Naive thymus-derived CD4-positive, alpha-beta T cell (primary cell): ENCODE data around the gene PTX4. TPM values are rescaled to one million over a fixed set of nuclear protein-coding genes. Genes with fewer than 3 reads are reported as not detected.

Experiments used
- ATAC-seq: fragments of 150-1000 bp; cut with Tn5 transposase; 2 replicates; pipeline ENCODE4 v1.10.0; 2021; ENCODE audit warnings: mild to moderate bottlenecking, moderate library complexity
- CTCF ChIA-PET: fragments of 350-600 bp; sonication (Branson Sonifier 250); formaldehyde crosslinking; loops from one replicate; lab custom pipeline; 2021; ENCODE audit warnings: antibody characterized with exemption; lab: Charles Lee
- POLR2A ChIA-PET: fragments of 350-600 bp; sonication (Branson Sonifier 250); formaldehyde crosslinking; loops from one replicate; lab custom pipeline; 2021; ENCODE audit warnings: antibody characterized with exemption, inconsistent platforms; lab: Charles Lee
- DNase-seq, 9 donors: peaks; one replicate each; pipeline versions ENCODE4 v3.0.0 to v3.0.0-alpha.2; 2020 to 2022; ENCODE audit warnings: mixed read lengths in 1 of 9
- H3K27ac ChIP-seq: one replicate; pipeline ENCODE4 v1.7.0; 2013; ENCODE audit warnings: mild to moderate bottlenecking, low read depth, low read length, moderate library complexity
- H3K27me3 ChIP-seq, 2 donors: one replicate each; pipeline ENCODE4 v1.7.0; 2013; ENCODE audit warnings: low read length in 2 of 2, mild to moderate bottlenecking in 2 of 2, moderate library complexity in 2 of 2; ENCODE audit not compliant: control insufficient read depth in 2 of 2, insufficient read depth in 2 of 2
- H3K36me3 ChIP-seq, 3 experiments: 1 replicate in 2 of 3; 2 replicates in 1 of 3; pipeline ENCODE4 v1.7.0; 2013; ENCODE audit warnings: low read length in 3 of 3, mild to moderate bottlenecking in 3 of 3, moderate library complexity in 1 of 3; ENCODE audit not compliant: insufficient read depth in 3 of 3, control insufficient read depth in 2 of 3
- H3K4me1 ChIP-seq, 2 donors: one replicate each; pipeline ENCODE4 v1.7.0; 2013; ENCODE audit warnings: low read length in 2 of 2, mild to moderate bottlenecking in 2 of 2, moderate library complexity in 1 of 2; ENCODE audit not compliant: control insufficient read depth in 2 of 2, insufficient read depth in 2 of 2
- H3K4me3 ChIP-seq: 2 replicates; pipeline ENCODE4 v1.7.0; 2013; ENCODE audit warnings: mild to moderate bottlenecking, low read length
- H3K9me3 ChIP-seq, 3 experiments: 1 replicate in 2 of 3; 2 replicates in 1 of 3; pipeline ENCODE4 v1.7.0; 2013; ENCODE audit warnings: low read length in 3 of 3; ENCODE audit not compliant: control insufficient read depth in 2 of 3
- H3K27ac Mint-ChIP-seq, 9 donors: one replicate each; pipeline ENCODE4 v1.8.0; 2020 to 2022; ENCODE audit warnings: mixed read lengths in 9 of 9, mild to moderate bottlenecking in 8 of 9, moderate library complexity in 5 of 9, inconsistent platforms in 2 of 9
- H3K27me3 Mint-ChIP-seq, 5 donors: one replicate each; pipeline ENCODE4 v1.8.0; 2021 to 2022; ENCODE audit warnings: mixed read lengths in 5 of 5, mild to moderate bottlenecking in 1 of 5
- H3K36me3 Mint-ChIP-seq, 5 donors: one replicate each; pipeline ENCODE4 v1.8.0; 2020 to 2022; ENCODE audit warnings: mixed read lengths in 5 of 5, mild to moderate bottlenecking in 3 of 5, inconsistent platforms in 1 of 5
- H3K4me1 Mint-ChIP-seq, 7 donors: one replicate each; pipeline ENCODE4 v1.8.0; 2020 to 2022; ENCODE audit warnings: mixed read lengths in 7 of 7, mild to moderate bottlenecking in 3 of 7, inconsistent platforms in 1 of 7
- H3K4me3 Mint-ChIP-seq, 10 donors: one replicate each; pipeline ENCODE4 v1.8.0; 2020 to 2022; ENCODE audit warnings: mild to moderate bottlenecking in 10 of 10, mixed read lengths in 10 of 10, moderate library complexity in 6 of 10, inconsistent platforms in 2 of 10
- H3K9me3 Mint-ChIP-seq, 11 donors: one replicate each; pipeline ENCODE4 v1.8.0; 2020 to 2022; ENCODE audit warnings: mixed read lengths in 11 of 11, mild to moderate bottlenecking in 4 of 11, inconsistent platforms in 1 of 11, moderate library complexity in 1 of 11
- intact Hi-C, 2 donors: fragments of 100-400 bp; cut with micrococcal nuclease; formaldehyde crosslinking; loops; one replicate each; pipeline ENCODE4 v1.15.1; 2023
- polyA plus RNA-seq, 2 donors: library from polyadenylated mRNA; unstranded; fragments of 300-500 nt; fragmentation: Illumina TruSeq; gene quantifications; one replicate each; pipeline ENCODE4 v1.2.3, GENCODE V29; 2021
- total RNA-seq, 6 experiments: library from RNA in 5 of 6; stranded (reverse) in 5 of 6; gene quantifications; 1 replicate in 5 of 6; 2 replicates in 1 of 6; pipeline ENCODE4 v1.2.3 and lab custom pipeline; 2021 to 2026

The PTX4 gene
- total and polyA plus RNA-seq, 7 experiments from 2014 or later, result 0.24 to 0.64 TPM; not detected in 5

DNA sequence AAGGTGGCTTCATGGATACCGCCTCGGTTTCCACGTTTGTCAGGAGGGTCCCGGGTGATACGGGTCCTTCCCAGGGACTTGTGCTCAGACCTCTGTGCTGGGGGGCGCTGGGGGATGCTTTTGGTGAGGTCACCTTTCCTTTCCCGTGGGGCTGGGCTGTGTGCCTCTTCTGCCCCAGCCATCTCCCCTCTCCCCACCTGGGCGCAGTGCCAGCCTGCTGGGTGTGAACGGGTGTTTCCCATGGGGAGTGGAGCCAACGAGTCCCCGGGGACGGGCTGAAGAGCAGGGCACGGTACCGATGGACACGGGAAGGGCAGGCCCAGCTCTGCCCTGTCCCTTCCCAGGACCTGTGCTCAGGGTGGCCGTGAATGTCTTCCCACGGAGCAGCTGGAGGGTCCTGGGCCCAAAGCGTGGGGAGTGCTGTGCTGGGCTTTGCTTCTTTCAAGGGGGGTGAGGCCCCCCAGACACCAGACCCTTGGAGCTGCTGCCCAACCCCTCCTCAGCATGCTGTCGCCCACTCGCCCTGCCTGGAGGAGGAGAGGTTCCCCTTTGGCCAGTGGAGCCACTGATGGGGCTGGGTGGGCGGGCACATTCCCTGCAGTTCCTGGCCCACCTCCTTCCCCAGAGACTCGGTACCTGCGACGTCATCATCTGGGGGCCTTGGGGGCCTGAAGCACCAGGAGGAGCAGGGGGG lies 19.9 kb upstream of the PTX4 start:
- ATAC-seq (no peak), DNase-seq (no peak)
- no peaks in the 10 kb centered on the region for H3K4me1 ChIP-seq
- H3K27me3 Mint-ChIP-seq, result no peaks in the 10 kb centered on the region
- no peak overlapping the region for H3K4me3 ChIP-seq
- H3K4me1 Mint-ChIP-seq, result peaks cover 0 to 3% (median 0%) of the 10 kb centered on the region in 7 donors
- intact Hi-C loops, result no loop called here
- peaks cover 0 to 13% (median 8%) of the 10 kb centered on the region in 5 donors for H3K36me3 Mint-ChIP-seq
- H3K27me3 ChIP-seq, result no peaks in the 10 kb centered on the region
- H3K9me3 Mint-ChIP-seq, result peaks cover 0 to 3% (median 0%) of the 10 kb centered on the region in 11 donors
- no peak overlapping the region for H3K27ac Mint-ChIP-seq
- H3K36me3 ChIP-seq, result peaks cover 0 to 48% (median 0%) of the 10 kb centered on the region in 3 experiments
- CTCF ChIA-PET, result no interaction called here
- H3K9me3 ChIP-seq, result no peaks in the 10 kb centered on the region
- H3K27ac ChIP-seq, result no peak overlapping the region
- POLR2A ChIA-PET, result no interaction called here
- no peak overlapping the region for H3K4me3 Mint-ChIP-seq

DNA sequence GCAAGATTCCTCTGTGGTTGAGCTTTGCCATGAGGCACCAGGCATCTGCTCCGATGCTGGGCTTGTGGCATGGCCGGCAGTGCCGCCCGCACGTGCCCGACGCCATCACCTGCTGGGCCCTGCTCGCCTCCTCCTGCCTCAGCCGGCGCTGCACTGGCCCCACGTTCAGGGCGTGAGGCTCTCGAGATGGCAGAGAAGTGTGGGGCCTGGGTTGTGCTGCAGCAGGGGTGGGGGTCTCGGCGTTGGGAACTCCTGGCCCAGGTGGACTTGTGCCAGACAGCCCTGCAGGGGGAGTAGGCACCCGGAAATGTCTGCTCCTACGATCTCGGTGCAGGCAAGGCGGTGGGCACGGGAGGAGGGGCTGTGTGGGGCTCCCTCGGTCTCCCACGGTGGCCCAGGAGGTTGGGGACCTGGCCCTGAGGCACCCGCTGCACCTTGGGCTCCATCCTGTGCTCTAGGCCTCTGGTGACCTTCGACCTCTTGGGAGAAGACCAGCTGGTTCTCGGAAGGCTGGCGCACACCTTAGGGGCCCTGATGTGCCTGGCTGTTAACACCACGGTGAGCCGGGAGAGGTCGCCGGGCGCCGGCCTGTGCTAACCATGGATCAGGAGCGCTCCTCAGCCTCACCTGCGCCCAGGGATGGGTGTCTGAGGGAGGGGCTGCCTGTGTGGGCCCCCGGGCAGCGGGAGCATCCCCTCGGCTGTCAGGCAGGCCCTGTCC lies 17.9 kb upstream of the PTX4 start:
- Histone ChIP-seq H3K27ac (no peak overlapping the region), H3K4me1 (no peaks in the 10 kb centered on the region), H3K4me3 (no peak overlapping the region), H3K36me3 (peaks cover 0 to 68% (median 4%) of the 10 kb centered on the region in 3 experiments), H3K9me3 (no peaks in the 10 kb centered on the region), H3K27me3 (no peaks in the 10 kb centered on the region)
- no peaks in the 10 kb centered on the region for H3K9me3 Mint-ChIP-seq
- ChIA-PET CTCF (no interaction called here), POLR2A (no interaction called here)
- ATAC-seq, result no peak
- H3K4me3 Mint-ChIP-seq, result no peak overlapping the region
- intact Hi-C loops, result no loop called here
- no peaks in the 10 kb centered on the region for H3K27me3 Mint-ChIP-seq
- DNase-seq, result no peak
- H3K27ac Mint-ChIP-seq, result no peak overlapping the region
- peaks cover 0 to 1% (median 0%) of the 10 kb centered on the region in 7 donors for H3K4me1 Mint-ChIP-seq
- H3K36me3 Mint-ChIP-seq, result peaks cover 0 to 18% (median 3%) of the 10 kb centered on the region in 5 donors

DNA sequence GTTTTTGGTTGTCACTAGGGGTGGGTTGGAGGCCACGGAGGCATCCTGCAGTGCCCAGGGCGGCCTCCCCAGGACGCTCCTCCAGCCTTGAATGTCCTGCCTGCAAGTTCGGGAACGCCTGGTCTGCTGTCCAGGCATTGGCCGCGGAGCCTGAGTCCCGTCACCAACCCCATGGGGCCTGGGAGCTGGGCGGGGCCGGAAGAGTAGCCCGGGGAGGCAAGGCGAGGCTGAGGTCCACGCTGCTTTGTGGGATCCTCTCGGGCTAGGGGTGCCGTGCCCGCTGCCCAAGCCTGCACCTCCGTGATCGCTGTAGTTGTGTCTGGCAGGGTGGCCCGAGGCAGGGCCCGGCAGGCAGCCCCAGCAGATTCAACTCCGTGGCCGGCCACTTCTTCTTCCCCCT lies 17.2 kb upstream of the PTX4 start:
- Mint-ChIP-seq H3K36me3 (peaks cover 0 to 18% (median 0%) of the 10 kb centered on the region in 5 donors), H3K27ac (no peak overlapping the region), H3K4me3 (no peak overlapping the region), H3K4me1 (no peaks in the 10 kb centered on the region), H3K9me3 (no peaks in the 10 kb centered on the region), H3K27me3 (no peaks in the 10 kb centered on the region)
- no peaks in the 10 kb centered on the region for H3K9me3 ChIP-seq
- ATAC-seq (no peak), DNase-seq (no peak)
- ChIA-PET CTCF (no interaction called here), POLR2A (no interaction called here)
- intact Hi-C loops, result no loop called here
- peaks cover 0 to 72% (median 4%) of the 10 kb centered on the region in 3 experiments for H3K36me3 ChIP-seq
- H3K27ac ChIP-seq, result no peak overlapping the region
- H3K4me1 ChIP-seq, result no peaks in the 10 kb centered on the region
- no peak overlapping the region for H3K4me3 ChIP-seq
- H3K27me3 ChIP-seq, result no peaks in the 10 kb centered on the region

DNA sequence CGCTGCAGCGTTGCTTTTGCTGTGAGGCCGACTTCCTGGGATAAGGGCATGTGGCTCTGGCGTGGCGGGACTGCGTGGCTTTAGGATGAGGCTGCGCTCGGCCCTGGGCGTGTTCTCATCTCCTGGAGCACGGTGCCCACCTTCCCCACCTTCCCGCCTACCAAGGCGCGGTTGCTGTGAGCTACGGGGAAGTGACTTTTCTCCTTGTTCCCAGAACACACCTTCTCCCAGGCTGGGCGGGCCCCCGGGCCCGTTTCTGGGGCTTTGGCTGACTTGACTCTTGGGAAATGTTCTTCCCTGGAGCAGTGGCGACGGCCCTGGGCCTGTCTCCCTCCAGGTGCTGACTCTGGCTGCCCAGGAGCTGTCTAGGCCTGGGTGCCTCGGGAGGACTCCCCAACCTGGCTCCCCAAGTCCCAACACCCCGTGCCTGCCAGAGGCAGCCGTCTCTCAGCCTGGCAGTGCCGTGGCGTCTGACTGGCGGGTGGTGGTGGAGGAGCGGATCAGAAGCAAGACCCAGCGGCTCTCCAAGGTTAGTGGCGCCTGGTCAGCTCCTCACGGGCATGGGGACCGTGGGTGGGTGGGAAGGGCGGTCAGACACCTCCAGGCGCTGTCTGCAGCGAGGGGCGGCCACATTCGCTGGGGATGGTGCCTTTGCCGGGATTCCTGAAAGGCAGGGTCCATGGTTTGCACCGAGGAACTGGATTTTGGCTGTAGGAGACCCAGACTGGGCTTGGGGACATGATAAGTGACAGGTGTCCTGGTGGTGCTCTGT lies 16.5 kb upstream of the PTX4 start:
- H3K4me1 ChIP-seq, result no peaks in the 10 kb centered on the region
- H3K36me3 Mint-ChIP-seq, result peaks cover 0 to 18% (median 0%) of the 10 kb centered on the region in 5 donors
- intact Hi-C loops, result no loop called here
- ChIA-PET POLR2A (no interaction called here), CTCF (no interaction called here)
- no peak for DNase-seq
- no peaks in the 10 kb centered on the region for H3K9me3 ChIP-seq
- H3K36me3 ChIP-seq, result peaks cover 0 to 72% (median 4%) of the 10 kb centered on the region in 3 experiments
- no peaks in the 10 kb centered on the region for H3K4me1 Mint-ChIP-seq
- no peaks in the 10 kb centered on the region for H3K27me3 Mint-ChIP-seq
- no peaks in the 10 kb centered on the region for H3K9me3 Mint-ChIP-seq
- H3K27ac ChIP-seq, result no peak overlapping the region
- H3K27ac Mint-ChIP-seq, result no peak overlapping the region
- H3K4me3 Mint-ChIP-seq, result no peak overlapping the region
- ATAC-seq, result no peak
- H3K27me3 ChIP-seq, result no peaks in the 10 kb centered on the region
- H3K4me3 ChIP-seq, result no peak overlapping the region

DNA sequence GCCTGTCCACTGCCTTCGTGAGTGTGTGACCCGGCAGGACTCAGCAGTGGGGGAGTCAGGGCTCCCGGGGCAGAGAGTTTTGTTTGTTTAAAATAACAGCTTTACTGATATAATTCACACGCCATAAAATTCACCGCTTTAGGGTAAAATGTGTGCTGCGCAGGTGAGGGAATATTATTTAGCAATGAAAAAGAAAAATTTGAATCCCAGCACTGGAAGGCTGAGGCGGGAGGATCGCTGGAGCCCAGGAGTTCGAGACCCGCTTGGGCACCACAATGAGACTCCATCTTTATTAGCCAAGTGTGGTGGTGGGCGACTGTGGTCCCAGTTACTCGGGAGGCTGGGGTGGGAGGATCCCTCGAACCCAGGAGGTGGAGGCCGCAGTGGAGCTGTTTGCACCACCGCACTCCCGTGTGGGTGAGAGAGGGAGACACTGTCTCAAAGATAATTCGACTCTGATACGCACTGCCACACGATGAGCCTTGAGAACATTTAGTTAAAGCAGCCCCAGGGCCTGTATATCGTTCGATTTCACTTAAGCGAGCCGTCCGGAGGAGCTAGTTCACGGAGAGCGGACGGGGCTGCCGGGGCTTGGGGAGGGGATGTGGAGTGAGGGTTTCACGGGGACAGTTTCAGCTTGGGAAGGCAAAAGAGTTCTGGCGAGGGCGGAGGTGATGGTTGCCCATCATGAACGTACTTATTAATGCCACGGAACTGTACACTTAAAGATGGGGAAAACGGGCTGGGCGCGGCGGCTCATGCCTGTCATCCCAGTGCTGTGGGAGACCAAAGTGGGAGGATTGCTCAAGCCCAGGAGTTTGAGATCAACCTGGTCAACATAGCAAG lies 14.6 kb upstream of the PTX4 start:
- Histone ChIP-seq H3K27ac (no peak overlapping the region), H3K4me1 (no peaks in the 10 kb centered on the region), H3K4me3 (no peak overlapping the region), H3K36me3 (peaks cover 0 to 74% (median 4%) of the 10 kb centered on the region in 3 experiments), H3K9me3 (no peaks in the 10 kb centered on the region), H3K27me3 (no peaks in the 10 kb centered on the region)
- ChIA-PET CTCF (no interaction called here), POLR2A (interaction anchor here (0.7 to 1.6 kb wide), 2 partner anchors 10 to 34 kb away, joined by 3 to 5 read pairs; partner anchors contain the start of gene TELO2)
- ATAC-seq (no peak), DNase-seq (no peak)
- H3K36me3 Mint-ChIP-seq, result peaks cover 0 to 23% (median 0%) of the 10 kb centered on the region in 5 donors
- intact Hi-C loops, result no loop called here
- no peaks in the 10 kb centered on the region for H3K4me1 Mint-ChIP-seq
- no peaks in the 10 kb centered on the region for H3K9me3 Mint-ChIP-seq
- no peak overlapping the region for H3K4me3 Mint-ChIP-seq
- H3K27ac Mint-ChIP-seq, result peak overlapping the region in 1 of 9 donors; percentile 51
- no peaks in the 10 kb centered on the region for H3K27me3 Mint-ChIP-seq
